Stimulated activated naive CD8-positive, alpha-beta T cell treated with anti-CD3 and anti-CD28 coated beads, Interleukin-15, Interleukin-2, amounts not matched to agents 100 ng/mL and 50 ng/mL, for 24 hours (primary cell): ENCODE results near the gene PRODH2.

ENCODE experiments used
- H3K27ac Mint-ChIP-seq: one replicate; pipeline ENCODE4 v1.8.0; 2021; ENCODE audit warnings: mild to moderate bottlenecking, mixed read lengths
- H3K27me3 Mint-ChIP-seq: one replicate; pipeline ENCODE4 v1.8.0; 2021; ENCODE audit warnings: mixed read lengths
- H3K36me3 Mint-ChIP-seq: one replicate; pipeline ENCODE4 v1.8.0; 2021; ENCODE audit warnings: low read depth, mixed read lengths
- H3K4me1 Mint-ChIP-seq: one replicate; pipeline ENCODE4 v1.8.0; 2021; ENCODE audit warnings: low read depth, mixed read lengths
- H3K4me3 Mint-ChIP-seq: one replicate; pipeline ENCODE4 v1.8.0; 2021; ENCODE audit warnings: mild to moderate bottlenecking, mixed read lengths
- H3K9me3 Mint-ChIP-seq: one replicate; pipeline ENCODE4 v1.8.0; 2021; ENCODE audit warnings: mixed read lengths

The PRODH2 gene

GRCh38 chr19:35812220-35813042 is at the start of gene PRODH2:
Gene PRODH2 (minus strand): TSS chr19:35812845. CDS start chr19:35812805, 40 bp downstream.
- no peak within 1 kb of the TSS for H3K27ac Mint-ChIP-seq

DNA sequence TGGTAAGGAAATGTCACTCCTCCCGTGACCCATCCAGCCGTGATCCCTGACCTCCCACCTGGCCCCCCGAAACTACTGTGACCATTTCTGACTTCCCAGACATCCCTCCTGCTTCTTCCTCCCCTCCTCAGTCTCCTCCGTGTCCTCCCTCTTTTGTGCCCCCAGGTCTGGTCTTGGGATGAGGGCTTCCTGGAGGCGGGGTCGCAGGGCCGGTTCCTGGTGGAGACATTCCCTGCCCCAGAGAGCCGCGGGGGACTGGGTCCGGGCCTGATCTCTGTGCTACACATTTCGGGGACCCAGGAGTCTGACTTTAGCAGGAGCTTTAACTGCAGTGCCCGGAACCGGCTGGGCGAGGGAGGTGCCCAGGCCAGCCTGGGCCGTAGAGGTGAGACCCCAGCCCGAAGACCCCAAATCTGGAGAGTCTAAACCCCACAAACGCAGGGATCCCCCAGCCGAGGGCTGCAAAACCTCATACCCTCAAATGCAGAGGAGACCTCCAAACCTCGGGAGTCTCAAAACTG is 49.1 kb upstream of the PRODH2 start:
- H3K4me3 Mint-ChIP-seq = no peak overlapping the region
- peaks cover 58% of the 10 kb centered on the region for H3K27me3 Mint-ChIP-seq
- peaks cover 10% of the 10 kb centered on the region for H3K4me1 Mint-ChIP-seq
- no peaks in the 10 kb centered on the region for H3K9me3 Mint-ChIP-seq
- H3K36me3 Mint-ChIP-seq = no peaks in the 10 kb centered on the region
- no peak overlapping the region for H3K27ac Mint-ChIP-seq

More at GRCh38 chr19:35812220-35813042, at the start of gene PRODH2:
- peaks cover 21% of the 10 kb centered on the region for H3K27me3 Mint-ChIP-seq
- H3K4me1 Mint-ChIP-seq = no peaks in the 10 kb centered on the region
- H3K9me3 Mint-ChIP-seq = no peaks in the 10 kb centered on the region
- H3K36me3 Mint-ChIP-seq = no peaks in the 10 kb centered on the region
- H3K4me3 Mint-ChIP-seq = no peak within 1 kb of the TSS

DNA sequence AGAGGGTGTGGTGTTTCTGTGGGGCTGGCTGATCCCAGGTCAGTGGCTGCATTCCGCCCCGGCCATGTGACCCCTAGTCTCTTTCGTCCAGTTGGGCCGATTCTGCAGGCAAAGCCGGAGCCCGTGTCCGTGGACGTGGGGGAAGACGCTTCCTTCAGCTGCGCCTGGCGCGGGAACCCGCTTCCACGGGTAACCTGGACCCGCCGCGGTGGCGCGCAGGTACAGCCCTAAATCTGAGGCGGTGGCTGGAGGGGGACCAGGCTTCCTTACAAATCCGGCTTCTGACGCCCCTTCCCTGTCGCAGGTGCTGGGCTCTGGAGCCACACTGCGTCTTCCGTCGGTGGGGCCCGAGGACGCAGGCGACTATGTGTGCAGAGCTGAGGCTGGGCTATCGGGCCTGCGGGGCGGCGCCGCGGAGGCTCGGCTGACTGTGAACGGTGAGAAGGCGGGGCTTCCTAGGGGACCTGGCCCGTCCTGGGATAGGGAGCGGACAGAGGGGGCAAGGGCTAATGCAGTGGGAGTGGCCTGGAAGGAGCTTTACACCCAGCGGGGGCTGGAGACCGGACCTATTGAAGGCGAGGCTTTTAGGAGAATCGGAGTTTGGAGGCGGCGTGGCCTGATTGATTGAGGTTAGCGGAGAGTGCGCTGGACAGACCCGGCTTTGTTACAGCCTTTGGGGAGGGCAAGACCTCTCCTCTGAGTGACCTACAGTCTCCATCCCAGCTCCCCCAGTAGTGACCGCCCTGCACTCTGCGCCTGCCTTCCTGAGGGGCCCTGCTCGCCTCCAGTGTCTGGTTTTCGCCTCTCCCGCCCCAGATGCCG is 48.4 kb upstream of the PRODH2 start:
- no peak overlapping the region for H3K4me3 Mint-ChIP-seq
- H3K4me1 Mint-ChIP-seq = peaks cover 10% of the 10 kb centered on the region
- no peaks in the 10 kb centered on the region for H3K36me3 Mint-ChIP-seq
- no peaks in the 10 kb centered on the region for H3K9me3 Mint-ChIP-seq
- no peak overlapping the region for H3K27ac Mint-ChIP-seq
- H3K27me3 Mint-ChIP-seq = peaks cover 54% of the 10 kb centered on the region

- H3K9me3 Mint-ChIP-seq = no peaks in the 10 kb centered on the region
- H3K4me1 Mint-ChIP-seq = peaks cover 10% of the 10 kb centered on the region
- H3K27me3 Mint-ChIP-seq = peaks cover 52% of the 10 kb centered on the region
- H3K27ac Mint-ChIP-seq = no peak overlapping the region
- H3K36me3 Mint-ChIP-seq = no peaks in the 10 kb centered on the region
- no peak overlapping the region for H3K4me3 Mint-ChIP-seq
Observed at GRCh38 chr19:35860436-35860817, 47.8 kb upstream of the PRODH2 start.

DNA sequence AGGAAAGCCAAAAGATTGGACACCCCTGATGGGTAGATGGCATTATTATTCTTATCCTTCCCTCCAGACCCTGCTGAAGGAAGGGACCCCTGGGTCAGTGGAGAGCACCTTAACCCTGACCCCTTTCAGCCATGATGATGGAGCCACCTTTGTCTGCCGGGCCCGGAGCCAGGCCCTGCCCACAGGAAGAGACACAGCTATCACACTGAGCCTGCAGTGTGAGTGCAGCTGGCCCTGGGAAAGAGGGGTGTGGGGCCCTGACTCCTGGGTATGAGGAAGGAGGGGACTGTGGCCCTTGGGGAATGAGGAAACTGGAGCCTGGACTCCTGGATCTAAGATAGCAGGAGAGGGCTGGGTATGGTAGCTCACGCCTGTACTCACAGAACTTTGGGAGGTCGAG is 46.8 kb upstream of the PRODH2 start:
- peaks cover 10% of the 10 kb centered on the region for H3K4me1 Mint-ChIP-seq
- no peak overlapping the region for H3K27ac Mint-ChIP-seq
- H3K27me3 Mint-ChIP-seq = peaks cover 61% of the 10 kb centered on the region

DNA sequence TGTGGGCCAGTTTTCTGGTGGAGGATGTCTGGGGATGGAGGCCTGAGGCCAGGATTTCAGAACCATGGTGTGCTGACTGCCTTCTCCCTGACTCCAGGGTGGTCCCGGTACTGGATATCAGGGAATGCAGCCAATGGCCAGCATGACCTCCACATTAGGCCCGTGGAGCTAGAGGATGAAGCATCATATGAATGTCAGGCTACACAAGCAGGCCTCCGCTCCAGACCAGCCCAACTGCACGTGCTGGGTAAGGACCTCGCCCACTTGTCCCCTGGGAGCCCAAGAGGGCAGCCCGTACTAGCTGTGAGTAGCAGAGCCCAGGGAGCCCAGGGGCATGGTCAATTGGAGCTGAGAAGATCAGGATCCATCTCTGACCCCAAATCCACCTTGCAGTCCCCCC is 45.7 kb upstream of the PRODH2 start:
- peaks cover 12% of the 10 kb centered on the region for H3K4me1 Mint-ChIP-seq
- peaks cover 62% of the 10 kb centered on the region for H3K27me3 Mint-ChIP-seq
- H3K36me3 Mint-ChIP-seq = no peaks in the 10 kb centered on the region
- H3K27ac Mint-ChIP-seq = no peak overlapping the region
- H3K9me3 Mint-ChIP-seq = no peaks in the 10 kb centered on the region
- H3K4me3 Mint-ChIP-seq = no peak overlapping the region

More for the DNA sequence above, 46.8 kb upstream of the PRODH2 start:
- no peak overlapping the region for H3K4me3 Mint-ChIP-seq
- no peaks in the 10 kb centered on the region for H3K36me3 Mint-ChIP-seq
- H3K9me3 Mint-ChIP-seq = no peaks in the 10 kb centered on the region

DNA sequence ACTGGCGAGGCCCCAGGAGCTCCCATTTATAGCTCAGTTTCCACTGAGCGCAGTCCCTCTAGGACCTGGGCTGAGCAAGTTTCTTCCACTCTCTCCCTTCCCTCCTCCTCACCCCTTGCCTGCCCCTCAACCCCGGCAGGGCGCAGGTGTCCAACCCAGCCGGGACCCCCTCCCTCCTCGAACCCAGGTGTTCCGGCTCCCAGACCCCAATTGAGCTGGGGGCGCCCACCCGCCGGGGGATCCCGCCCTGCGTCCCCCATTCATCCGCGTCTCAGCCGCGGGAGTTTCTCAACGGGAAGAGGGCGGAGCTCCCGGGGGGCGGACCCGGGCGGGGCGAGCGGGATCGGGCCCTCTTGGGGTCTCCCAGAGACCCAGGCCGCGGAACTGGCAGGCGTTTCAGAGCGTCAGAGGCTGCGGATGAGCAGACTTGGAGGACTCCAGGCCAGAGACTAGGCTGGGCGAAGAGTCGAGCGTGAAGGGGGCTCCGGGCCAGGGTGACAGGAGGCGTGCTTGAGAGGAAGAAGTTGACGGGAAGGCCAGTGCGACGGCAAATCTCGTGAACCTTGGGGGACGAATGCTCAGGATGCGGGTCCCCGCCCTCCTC is 44.0 kb upstream of the PRODH2 start, which contains the start of gene KIRREL2:
Gene KIRREL2, plus strand, starts transcription at position 366 of the 604 bp plus-strand sequence. Its CDS starts 209 bp downstream, at position 575.
- Mint-ChIP-seq H3K4me3 (peak within 1 kb of the TSS; percentile 75), H3K36me3 (no peaks in the 10 kb centered on the region), H3K27ac (no peak within 1 kb of the TSS), H3K4me1 (peaks cover 17% of the 10 kb centered on the region), H3K27me3 (peaks cover 60% of the 10 kb centered on the region), H3K9me3 (no peaks in the 10 kb centered on the region)

DNA sequence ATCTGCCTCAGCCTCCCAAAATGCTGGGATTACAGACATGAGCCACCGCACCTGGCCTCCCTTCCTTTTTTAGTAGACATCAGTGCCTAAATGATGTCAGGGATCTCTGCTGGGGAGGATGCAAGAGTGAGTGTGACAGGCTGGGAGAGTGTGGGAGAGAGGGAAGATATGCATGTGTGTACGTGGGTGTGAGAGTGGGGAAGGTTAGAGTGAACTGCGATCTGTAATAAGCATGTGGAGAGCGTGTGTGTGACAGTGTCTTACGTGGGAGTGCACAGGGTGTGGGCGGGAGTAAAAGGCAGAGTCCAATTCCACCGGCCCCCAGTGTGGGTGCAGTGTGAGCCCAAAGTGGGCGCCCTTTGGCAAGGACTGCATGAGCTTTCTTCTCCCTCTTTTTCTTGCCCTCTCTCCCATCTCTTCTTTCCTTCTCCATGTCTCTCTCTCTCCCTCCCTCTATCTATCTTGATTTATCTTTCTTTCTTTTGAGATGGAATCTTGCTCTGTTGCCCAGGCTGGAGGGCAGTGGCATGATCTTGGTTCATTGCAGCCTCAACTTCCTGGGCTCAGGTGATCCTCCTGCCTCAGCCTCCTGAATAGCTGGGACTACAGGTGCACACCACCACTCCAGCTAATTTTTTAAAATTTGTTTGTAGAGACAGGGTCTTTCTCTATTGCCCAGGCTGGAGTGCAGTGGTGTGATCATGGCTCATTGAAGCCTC is 40.6 kb upstream of the PRODH2 start:
- peaks cover 31% of the 10 kb centered on the region for H3K27me3 Mint-ChIP-seq

DNA sequence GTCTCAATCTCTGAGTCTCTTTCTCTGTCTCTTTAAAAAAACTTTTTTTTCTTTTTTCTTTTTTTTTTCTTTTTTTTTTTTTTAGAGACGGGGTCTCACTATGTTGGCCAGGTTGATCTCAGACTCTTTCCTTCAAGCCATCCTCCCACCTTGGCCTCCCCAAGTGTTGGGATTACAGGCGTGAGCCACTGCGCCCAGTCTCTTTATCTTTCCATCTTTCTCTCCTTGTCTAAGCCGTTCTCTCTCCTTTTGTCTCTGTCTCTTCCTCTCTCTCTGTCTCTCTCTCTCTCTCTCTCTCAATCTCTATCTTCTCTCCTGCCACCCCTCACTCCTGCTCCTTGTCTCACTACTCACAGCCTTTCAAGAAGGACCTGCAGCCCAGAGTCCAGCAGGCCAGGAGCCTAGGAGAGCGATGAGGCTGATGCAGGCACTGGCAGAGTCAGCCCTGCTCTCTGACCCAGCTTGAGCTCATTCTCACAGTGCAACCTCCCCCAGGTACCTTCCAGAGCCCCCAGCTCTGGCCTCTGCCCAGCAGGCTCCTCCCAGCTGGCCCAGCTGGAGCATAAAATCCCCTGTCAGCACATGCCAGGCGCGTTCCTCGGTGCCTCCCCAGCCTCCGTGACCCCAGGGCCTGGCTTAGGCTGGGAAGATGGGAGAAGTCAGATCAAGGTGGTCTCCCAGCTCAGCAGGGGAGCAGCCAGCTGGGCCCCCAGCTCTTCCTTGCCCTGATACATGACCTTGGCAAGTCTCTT is 39.6 kb upstream of the PRODH2 start, which contains the start of gene NPHS1:
Gene NPHS1, minus strand, starts transcription at position 476 of the 752 bp plus-strand sequence. CDS start 667 bp downstream, outside the sequence.
- H3K9me3 Mint-ChIP-seq = no peaks in the 10 kb centered on the region
- peaks cover 30% of the 10 kb centered on the region for H3K27me3 Mint-ChIP-seq
- no peak within 1 kb of the TSS for H3K4me3 Mint-ChIP-seq
- no peak within 1 kb of the TSS for H3K27ac Mint-ChIP-seq
- no peaks in the 10 kb centered on the region for H3K36me3 Mint-ChIP-seq
- H3K4me1 Mint-ChIP-seq = peaks cover 11% of the 10 kb centered on the region

More for the DNA sequence above, 40.6 kb upstream of the PRODH2 start:
- no peak overlapping the region for H3K27ac Mint-ChIP-seq
- H3K9me3 Mint-ChIP-seq = no peaks in the 10 kb centered on the region
- peaks cover 17% of the 10 kb centered on the region for H3K4me1 Mint-ChIP-seq
- no peaks in the 10 kb centered on the region for H3K36me3 Mint-ChIP-seq
- H3K4me3 Mint-ChIP-seq = no peak overlapping the region

GRCh38 chr19:35851213-35852028 is 38.8 kb upstream of the PRODH2 start:
- Mint-ChIP-seq H3K9me3 (no peaks in the 10 kb centered on the region), H3K27me3 (peaks cover 31% of the 10 kb centered on the region)

DNA sequence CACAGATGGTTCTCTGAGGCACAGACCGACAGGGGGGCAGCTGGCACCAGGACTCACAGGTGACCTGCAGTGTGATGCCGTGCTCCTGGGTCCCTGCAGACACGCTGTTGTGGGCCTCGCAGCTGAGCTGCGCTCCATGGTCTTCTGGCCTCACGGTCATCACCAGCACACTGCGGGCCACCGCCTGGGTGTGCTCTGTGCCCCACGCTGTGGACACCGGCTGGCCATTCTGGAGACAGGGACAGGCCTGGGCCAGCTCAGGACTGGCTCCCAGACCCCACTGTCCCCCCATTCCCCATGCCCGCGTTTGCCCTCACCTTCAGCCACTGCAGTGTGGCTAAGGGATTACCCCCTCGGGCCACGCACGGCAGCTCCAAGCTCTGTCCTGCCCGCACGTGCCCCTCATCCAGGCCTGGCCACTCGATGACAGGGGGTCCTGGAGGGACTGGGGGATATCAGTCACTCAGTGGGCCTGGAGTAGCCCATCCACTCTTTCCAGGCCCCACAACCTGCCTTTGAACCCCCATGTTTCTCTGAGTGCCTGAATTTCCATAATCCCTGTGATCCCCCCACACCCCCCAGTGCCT is 36.4 kb upstream of the PRODH2 start:
- H3K4me3 Mint-ChIP-seq = no peak overlapping the region
- H3K27me3 Mint-ChIP-seq = peaks cover 37% of the 10 kb centered on the region

More at GRCh38 chr19:35851213-35852028, 38.8 kb upstream of the PRODH2 start:
- Mint-ChIP-seq H3K36me3 (no peaks in the 10 kb centered on the region), H3K4me1 (peaks cover 10% of the 10 kb centered on the region), H3K27ac (no peak overlapping the region), H3K4me3 (no peak overlapping the region)

GRCh38 chr19:35848486-35848885 is 35.8 kb upstream of the PRODH2 start:
- Mint-ChIP-seq H3K27ac (no peak overlapping the region), H3K4me3 (no peak overlapping the region), H3K36me3 (peaks cover 4% of the 10 kb centered on the region), H3K4me1 (peaks cover 23% of the 10 kb centered on the region), H3K9me3 (no peaks in the 10 kb centered on the region), H3K27me3 (peaks cover 42% of the 10 kb centered on the region)

More for the DNA sequence above, 36.4 kb upstream of the PRODH2 start:
- H3K36me3 Mint-ChIP-seq = peaks cover 4% of the 10 kb centered on the region
- no peak overlapping the region for H3K27ac Mint-ChIP-seq
- peaks cover 23% of the 10 kb centered on the region for H3K4me1 Mint-ChIP-seq
- no peaks in the 10 kb centered on the region for H3K9me3 Mint-ChIP-seq
